22Rv1 (cell line): ENCODE results near the gene CCS.

Experiments
- ZFX ChIP-seq: fragments of 450-650 bp; IDR thresholded peaks from 2 replicates; pipeline ENCODE4 v1.6.1; 2017; ENCODE audit warnings: antibody characterized with exemption, borderline replicate concordance
- TF ChIP-seq, protein P1 (sequence below): fragments of 450-650 bp; IDR thresholded peaks from 2 replicates; pipeline ENCODE4 v1.5.1; 2017; ENCODE audit warnings: mild to moderate bottlenecking

DNA sequence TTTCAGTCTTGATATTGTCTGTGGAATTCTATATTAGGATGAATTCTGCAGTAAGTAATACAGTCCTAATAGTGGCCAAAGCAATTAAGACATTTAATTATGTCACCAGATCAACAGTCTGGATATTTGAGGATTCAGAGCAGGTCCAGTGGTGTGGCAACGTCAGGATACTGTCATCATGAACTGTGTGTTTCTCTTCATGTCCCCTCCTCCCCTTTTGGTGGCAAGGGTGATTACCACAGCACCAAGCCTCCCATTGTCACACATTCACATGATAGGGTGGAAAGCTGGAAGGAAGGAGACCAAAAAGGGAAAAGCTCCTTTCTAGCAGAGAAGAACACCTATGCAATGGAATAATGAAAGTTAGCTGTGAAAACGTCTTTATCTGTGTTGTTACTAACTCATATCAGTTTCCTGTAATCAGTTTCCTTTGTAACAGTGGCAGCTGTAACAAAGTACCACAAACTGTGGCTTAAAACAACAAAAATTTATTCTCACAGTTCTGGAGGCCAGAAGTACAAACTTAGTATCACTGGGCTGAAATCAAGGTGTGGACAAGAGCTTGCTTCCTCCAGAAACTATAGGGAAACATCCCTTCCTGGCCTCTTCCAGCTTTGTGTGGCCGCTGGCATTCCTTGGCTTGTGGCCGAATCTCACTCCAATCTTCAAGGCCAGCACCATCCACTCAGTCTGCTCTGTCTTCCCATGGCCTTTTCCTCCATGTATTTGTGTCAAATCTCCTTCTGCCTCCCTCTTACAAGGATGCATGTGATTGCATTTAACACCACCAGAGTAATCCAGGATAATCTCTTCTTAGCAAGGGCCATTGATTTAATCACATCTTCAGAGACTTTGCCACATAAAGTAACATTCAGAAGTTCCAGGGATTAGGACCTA lies 17.0 kb downstream of the CCS start:
- TF ChIP-seq, protein P1, sequence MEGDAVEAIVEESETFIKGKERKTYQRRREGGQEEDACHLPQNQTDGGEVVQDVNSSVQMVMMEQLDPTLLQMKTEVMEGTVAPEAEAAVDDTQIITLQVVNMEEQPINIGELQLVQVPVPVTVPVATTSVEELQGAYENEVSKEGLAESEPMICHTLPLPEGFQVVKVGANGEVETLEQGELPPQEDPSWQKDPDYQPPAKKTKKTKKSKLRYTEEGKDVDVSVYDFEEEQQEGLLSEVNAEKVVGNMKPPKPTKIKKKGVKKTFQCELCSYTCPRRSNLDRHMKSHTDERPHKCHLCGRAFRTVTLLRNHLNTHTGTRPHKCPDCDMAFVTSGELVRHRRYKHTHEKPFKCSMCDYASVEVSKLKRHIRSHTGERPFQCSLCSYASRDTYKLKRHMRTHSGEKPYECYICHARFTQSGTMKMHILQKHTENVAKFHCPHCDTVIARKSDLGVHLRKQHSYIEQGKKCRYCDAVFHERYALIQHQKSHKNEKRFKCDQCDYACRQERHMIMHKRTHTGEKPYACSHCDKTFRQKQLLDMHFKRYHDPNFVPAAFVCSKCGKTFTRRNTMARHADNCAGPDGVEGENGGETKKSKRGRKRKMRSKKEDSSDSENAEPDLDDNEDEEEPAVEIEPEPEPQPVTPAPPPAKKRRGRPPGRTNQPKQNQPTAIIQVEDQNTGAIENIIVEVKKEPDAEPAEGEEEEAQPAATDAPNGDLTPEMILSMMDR = no peak
- TF ChIP-seq ZFX = no peak
